Stimulated activated memory B cell treated with anti-CD40 and anti-IgM and Interleukin-4, amounts not matched to agents 10 μg/mL and 1 μg/mL and 100 μg/mL, for 72 hours (primary cell): ENCODE results near the gene TYW5.

Source experiments
- ATAC-seq: fragments of 150-1000 bp; cut with Tn5 transposase; 2 replicates; pipeline ENCODE4 v1.10.0; 2021
- H3K27ac Mint-ChIP-seq: one replicate; pipeline ENCODE4 v1.8.0; 2022; ENCODE audit warnings: mild to moderate bottlenecking, mixed read lengths
- H3K27me3 Mint-ChIP-seq: one replicate; pipeline ENCODE4 v1.8.0; 2022; ENCODE audit warnings: mixed read lengths
- H3K36me3 Mint-ChIP-seq: one replicate; pipeline ENCODE4 v1.8.0; 2022; ENCODE audit warnings: mixed read lengths
- H3K4me1 Mint-ChIP-seq: one replicate; pipeline ENCODE4 v1.8.0; 2022; ENCODE audit warnings: mixed read lengths
- H3K4me3 Mint-ChIP-seq: one replicate; pipeline ENCODE4 v1.8.0; 2022; ENCODE audit warnings: mild to moderate bottlenecking, moderate library complexity, mixed read lengths
- H3K9me3 Mint-ChIP-seq: one replicate; pipeline ENCODE4 v1.8.0; 2022; ENCODE audit warnings: mixed read lengths

The TYW5 gene

DNA sequence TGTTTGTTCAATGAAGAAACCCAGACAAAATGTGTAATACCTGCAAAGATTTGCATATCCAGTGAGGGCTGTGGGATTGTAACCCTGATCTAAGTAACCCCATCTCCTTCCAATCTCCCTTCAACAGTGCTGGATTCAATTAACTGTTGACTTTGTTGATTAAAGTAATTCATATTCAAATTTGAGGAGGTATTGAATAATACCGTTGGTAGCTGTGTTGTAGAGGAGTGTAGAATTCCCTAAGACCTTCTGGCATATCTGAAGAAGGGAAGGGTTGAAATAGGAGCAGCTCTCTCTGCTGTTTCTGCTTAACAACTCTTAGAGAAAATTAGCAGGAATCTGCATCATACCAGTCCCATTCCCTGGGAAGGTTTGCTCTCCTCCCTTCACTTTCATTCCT is 28.2 kb upstream of the TYW5 start:
- ATAC-seq: no peak
- Mint-ChIP-seq H3K36me3 (peaks cover 5% of the 10 kb centered on the region), H3K9me3 (no peaks in the 10 kb centered on the region), H3K27ac (no peak overlapping the region), H3K27me3 (peaks cover 7% of the 10 kb centered on the region), H3K4me3 (no peak overlapping the region), H3K4me1 (peaks cover 4% of the 10 kb centered on the region)

DNA sequence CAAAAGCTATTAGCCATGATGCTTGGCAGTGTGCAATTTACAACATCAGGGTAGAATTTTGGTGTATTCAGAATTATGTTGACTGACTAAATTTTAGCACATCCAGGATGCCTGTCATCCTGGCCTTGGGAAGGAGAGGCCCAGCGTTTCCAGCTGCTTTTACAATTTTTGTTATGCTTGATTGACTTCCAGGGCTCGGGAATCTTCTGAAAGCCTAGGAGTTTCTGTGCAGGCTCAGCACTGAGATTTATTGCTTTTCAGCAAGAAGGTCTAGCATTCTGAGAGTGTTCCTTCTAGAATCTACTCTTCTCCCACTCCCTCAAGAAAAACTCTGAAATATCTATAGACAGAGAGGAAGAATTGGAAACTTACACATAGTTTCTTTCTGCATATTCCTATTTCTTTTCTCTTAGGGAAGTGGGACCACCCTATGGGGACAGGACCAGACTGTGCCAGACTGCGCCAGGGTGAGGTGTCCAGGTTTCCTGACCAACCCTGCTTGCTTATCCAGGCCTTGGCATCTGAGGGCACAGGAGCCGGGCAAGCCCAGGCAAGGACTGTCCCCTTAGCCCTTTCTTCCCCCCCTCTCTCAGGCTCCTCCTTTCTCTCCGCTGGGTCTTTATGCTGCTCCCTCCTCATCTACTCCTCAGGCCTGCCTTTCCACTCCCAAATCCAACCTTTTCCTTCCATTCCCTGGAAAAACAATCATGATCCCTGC is 27.0 kb upstream of the TYW5 start:
- Mint-ChIP-seq H3K27ac (no peak overlapping the region), H3K9me3 (no peaks in the 10 kb centered on the region), H3K36me3 (peaks cover 5% of the 10 kb centered on the region), H3K4me3 (no peak overlapping the region), H3K27me3 (peaks cover 7% of the 10 kb centered on the region), H3K4me1 (peaks cover 4% of the 10 kb centered on the region)
- no peak for ATAC-seq

DNA sequence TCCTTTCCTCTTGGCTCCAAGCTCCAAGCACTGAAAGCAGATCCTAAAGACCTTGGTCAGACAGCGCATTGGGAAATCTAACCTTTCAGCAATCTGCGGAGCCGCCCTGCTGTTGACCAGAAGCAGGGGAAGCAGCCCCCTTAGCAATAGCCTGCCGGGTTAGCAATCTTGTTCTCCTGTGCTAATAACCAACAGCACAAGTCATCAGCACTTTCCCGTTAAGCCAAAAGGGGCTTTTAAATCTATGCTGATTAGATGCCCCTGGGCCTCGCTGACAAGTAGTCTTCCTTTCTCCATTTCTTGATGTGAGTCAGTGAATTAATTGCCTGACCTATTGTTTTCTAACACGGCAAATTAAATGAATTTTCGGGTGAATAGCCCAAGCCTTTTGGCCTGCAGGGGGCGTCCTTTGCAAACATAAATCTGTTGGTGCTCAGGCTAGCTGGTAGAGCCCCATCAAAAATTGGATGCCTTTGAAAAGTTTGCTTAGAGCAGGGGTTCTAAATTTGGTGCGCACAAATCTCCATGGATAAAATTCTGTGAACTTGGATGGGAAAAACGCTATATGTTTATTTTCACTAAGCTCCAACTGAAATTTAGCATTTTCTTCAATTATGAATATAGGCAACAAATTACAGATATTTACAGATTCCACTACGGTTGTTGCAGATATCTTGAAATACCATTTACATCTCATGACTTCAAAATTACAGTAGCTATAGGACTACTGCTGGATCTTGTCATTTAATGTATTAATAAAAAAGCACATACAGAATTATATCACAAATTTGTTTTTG is 24.7 kb upstream of the TYW5 start:
- Mint-ChIP-seq H3K36me3 (peaks cover 13% of the 10 kb centered on the region), H3K4me1 (peaks cover 4% of the 10 kb centered on the region), H3K9me3 (peaks cover 2% of the 10 kb centered on the region), H3K27ac (no peak overlapping the region), H3K27me3 (peaks cover 7% of the 10 kb centered on the region), H3K4me3 (no peak overlapping the region)
- no peak for ATAC-seq

DNA sequence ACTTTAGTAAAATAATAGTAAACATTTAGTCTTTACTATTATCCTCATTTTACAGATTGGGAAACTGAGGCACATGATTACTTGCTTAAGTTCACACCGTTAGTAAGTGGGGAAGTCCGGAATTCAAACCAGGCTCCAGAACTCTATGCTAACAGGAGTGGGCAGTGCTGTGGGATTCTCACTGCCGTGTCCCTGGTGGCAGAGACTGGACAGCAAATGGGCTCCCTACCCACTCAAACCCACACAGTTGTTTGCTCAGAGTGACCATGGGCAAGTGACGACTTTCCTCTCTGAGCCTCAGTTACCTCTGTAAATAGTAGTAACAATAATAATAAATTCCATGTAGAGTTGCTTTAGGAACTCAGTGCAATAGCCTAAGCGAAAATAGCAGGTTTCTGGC is 24.1 kb upstream of the TYW5 start:
- H3K4me1 Mint-ChIP-seq: peaks cover 4% of the 10 kb centered on the region
- peaks cover 2% of the 10 kb centered on the region for H3K9me3 Mint-ChIP-seq
- H3K27ac Mint-ChIP-seq: no peak overlapping the region
- no peak for ATAC-seq
- peaks cover 15% of the 10 kb centered on the region for H3K36me3 Mint-ChIP-seq
- no peak overlapping the region for H3K4me3 Mint-ChIP-seq
- H3K27me3 Mint-ChIP-seq: peaks cover 7% of the 10 kb centered on the region

DNA sequence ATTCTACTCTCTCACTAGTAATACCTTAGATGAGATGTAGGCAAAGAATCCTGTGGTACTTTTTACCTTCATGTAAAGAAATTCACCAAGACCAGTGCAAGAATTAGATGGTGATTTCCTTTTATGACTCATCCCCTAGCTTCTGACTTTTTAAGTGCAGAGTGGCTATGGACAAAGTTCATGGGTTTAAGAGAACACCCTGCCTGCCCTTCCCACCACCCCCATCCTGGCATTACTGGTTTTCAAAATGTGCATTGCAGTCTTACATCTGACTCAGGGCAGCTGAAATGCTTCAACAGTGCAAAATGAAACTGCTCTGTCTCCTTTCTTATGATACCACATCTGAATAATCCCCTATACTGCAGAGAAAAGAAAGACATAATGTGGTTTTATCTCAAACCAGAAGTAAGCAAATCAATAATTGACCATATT is 22.7 kb upstream of the TYW5 start:
- H3K4me3 Mint-ChIP-seq: no peak overlapping the region
- ATAC-seq: peak; percentile 55
- H3K36me3 Mint-ChIP-seq: peaks cover 18% of the 10 kb centered on the region
- H3K27me3 Mint-ChIP-seq: peaks cover 7% of the 10 kb centered on the region
- peaks cover 2% of the 10 kb centered on the region for H3K9me3 Mint-ChIP-seq
- H3K4me1 Mint-ChIP-seq: peaks cover 4% of the 10 kb centered on the region
- H3K27ac Mint-ChIP-seq: no peak overlapping the region

DNA sequence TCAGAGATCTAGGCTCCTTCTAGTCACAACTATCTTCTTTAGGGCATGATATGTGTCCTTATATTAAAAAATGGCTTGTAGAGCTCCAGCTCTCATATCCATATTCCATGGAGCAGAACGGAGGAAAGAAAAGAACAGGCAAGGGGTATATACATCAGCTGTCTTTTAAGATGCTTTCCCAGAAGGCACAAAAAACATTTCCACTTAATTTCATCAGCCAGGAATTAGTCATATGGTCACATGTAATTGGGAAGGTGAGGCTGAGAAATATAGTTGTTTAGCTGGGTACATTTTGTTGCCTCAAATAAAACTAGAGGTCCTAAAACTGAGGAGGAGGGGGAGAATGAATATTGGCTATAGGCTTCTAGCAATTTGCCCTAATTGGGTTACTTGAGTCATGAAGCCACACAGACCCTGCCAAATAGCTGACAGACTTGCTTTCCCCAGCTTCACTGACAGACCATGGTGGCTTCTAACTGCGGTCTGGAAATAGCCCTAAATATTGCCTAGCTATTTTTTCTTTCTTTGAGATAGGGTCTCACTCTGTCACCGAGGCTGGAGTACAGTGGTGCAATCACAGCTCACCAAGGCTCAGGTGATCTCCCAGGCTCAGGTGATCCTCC is 20.1 kb upstream of the TYW5 start:
- Mint-ChIP-seq H3K9me3 (peaks cover 2% of the 10 kb centered on the region), H3K27ac (no peak overlapping the region), H3K36me3 (peaks cover 13% of the 10 kb centered on the region), H3K4me1 (peaks cover 4% of the 10 kb centered on the region), H3K4me3 (no peak overlapping the region), H3K27me3 (no peaks in the 10 kb centered on the region)
- no peak for ATAC-seq

DNA sequence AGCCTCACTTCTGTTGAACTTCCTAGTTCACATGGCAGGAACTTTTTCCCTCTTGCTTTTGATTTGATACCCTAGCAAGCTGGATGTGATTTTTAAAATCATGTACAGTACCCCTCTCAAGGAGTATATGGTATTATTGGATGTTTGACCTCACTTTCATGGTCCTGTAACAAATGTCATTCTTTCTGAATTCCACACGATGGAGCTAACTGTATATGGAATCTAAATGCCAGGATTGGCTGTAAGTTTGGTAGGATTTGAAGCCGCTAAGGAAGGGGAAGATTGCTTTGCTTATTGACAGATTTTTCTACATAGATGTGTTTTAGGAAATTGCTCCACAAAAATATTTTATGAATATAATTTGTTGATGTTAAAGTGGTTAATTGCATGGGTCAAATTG is 18.4 kb upstream of the TYW5 start:
- Mint-ChIP-seq H3K27me3 (no peaks in the 10 kb centered on the region), H3K27ac (no peak overlapping the region)

DNA sequence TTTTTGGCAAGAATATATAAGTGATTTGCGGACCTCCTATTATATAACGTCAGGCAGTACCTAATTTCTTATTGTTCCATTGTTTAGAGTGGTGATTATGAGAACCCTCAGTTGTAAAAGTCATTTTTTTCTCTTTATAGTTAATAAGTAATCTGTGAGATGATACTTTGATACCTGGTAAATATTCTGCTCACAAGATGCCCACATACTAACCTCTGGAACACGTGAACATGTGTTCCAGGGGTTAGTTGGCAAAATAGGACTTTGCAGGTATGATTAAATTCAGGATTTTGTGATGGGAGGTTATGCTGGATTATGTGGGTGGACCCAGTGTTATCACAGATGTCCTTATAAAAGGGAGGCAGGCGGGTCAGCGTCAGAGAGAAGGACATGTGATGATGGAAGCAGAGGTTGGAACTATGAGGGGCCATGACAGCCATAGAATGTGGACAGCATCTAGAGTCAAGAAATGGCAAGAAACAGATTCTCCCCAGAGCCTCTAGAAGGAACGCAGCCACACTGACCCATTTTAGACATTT is 16.9 kb upstream of the TYW5 start:
- no peak for ATAC-seq
- Mint-ChIP-seq H3K4me3 (no peak overlapping the region), H3K27ac (no peak overlapping the region), H3K9me3 (peaks cover 2% of the 10 kb centered on the region), H3K4me1 (no peaks in the 10 kb centered on the region), H3K36me3 (peaks cover 32% of the 10 kb centered on the region), H3K27me3 (no peaks in the 10 kb centered on the region)

More for the DNA sequence above, 18.4 kb upstream of the TYW5 start:
- no peak for ATAC-seq
- no peak overlapping the region for H3K4me3 Mint-ChIP-seq
- H3K9me3 Mint-ChIP-seq: peaks cover 2% of the 10 kb centered on the region
- peaks cover 17% of the 10 kb centered on the region for H3K36me3 Mint-ChIP-seq
- no peaks in the 10 kb centered on the region for H3K4me1 Mint-ChIP-seq

DNA sequence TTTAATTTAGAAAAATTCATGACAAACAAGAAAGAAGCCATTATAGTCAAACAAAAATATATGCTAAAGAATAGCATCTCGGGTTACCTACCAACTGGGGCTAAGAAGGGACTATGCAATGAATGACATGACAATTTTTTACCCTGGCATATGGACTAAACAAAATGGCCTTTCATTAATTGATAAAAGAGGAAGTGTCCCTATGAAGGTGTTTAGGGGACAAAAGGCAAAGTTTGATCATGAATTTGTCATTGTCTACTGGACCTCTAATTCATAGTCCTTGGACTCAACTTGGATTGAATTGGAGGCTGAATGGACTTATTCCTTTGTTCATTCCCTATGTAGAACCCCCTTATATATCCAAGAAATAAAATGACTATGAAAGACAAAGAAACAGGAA is 12.8 kb upstream of the TYW5 start:
- Mint-ChIP-seq H3K4me1 (no peaks in the 10 kb centered on the region), H3K27me3 (no peaks in the 10 kb centered on the region), H3K9me3 (no peaks in the 10 kb centered on the region), H3K4me3 (no peak overlapping the region), H3K27ac (no peak overlapping the region), H3K36me3 (peaks cover 39% of the 10 kb centered on the region)
- no peak for ATAC-seq

DNA sequence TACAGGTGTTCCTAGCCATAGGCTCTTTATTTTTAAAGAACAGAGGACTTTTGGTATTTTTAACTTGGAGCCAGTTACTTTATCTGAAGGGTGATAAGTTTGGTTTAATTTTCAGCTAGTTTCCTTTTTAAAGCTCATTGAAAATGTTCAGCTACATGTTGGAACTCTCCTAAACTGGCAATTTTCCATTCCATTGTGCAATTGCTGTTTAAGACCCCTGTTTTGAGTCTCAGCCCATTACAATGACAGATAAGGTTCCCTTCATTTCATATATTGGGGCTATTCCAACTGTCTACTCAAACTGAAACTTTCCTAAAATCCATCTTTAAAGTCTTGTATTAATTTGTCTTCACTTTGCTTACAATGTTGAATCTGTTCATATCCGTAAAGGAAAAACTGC is 11.7 kb upstream of the TYW5 start:
- ATAC-seq: no peak
- H3K36me3 Mint-ChIP-seq: peaks cover 46% of the 10 kb centered on the region
- no peaks in the 10 kb centered on the region for H3K9me3 Mint-ChIP-seq
- H3K27ac Mint-ChIP-seq: peak overlapping the region; percentile 44
- no peak overlapping the region for H3K4me3 Mint-ChIP-seq
- H3K27me3 Mint-ChIP-seq: no peaks in the 10 kb centered on the region
- no peaks in the 10 kb centered on the region for H3K4me1 Mint-ChIP-seq

DNA sequence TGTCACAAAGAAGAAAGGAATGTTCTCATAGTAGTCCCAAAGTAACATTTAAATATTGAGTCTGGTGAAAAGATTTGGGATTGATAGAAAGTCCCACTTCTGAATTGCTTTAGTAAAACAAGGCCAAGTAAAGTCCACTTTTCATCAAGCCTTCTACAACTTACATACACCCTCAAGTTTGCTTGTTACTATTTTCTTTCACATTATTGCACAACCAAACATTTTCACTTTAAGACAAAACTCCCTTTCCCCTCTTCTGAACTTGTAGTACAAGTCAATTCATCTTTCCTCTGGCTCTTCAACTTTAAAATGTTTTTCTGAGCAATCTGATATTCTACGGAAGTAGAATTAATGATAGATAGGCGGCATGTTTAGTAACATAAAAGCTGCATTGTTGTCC is 11.1 kb upstream of the TYW5 start:
- H3K27ac Mint-ChIP-seq: no peak overlapping the region
- H3K36me3 Mint-ChIP-seq: peaks cover 52% of the 10 kb centered on the region
- ATAC-seq: no peak
- H3K4me3 Mint-ChIP-seq: no peak overlapping the region
- no peaks in the 10 kb centered on the region for H3K27me3 Mint-ChIP-seq
- H3K4me1 Mint-ChIP-seq: no peaks in the 10 kb centered on the region
- H3K9me3 Mint-ChIP-seq: no peaks in the 10 kb centered on the region

DNA sequence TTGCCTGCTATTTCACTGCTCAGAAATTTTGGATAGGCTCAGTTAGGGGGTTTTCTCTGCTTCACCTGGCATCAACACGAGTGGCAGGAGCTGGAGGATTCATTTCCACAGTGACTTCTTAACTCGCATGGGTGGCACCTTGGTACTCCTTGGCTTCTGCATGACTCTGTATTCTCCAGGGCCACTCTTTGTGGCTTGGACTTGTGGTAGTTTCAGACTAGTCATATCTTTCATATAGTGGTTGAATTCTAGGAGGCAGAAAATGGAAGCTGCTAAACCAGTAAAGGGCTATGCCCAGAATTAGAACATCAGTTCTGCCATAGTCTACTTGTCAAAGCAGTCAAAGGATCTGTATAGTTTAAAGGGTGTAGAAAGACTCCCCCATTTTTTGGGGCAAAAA is 6.9 kb upstream of the TYW5 start:
- Mint-ChIP-seq H3K9me3 (no peaks in the 10 kb centered on the region), H3K36me3 (peaks cover 44% of the 10 kb centered on the region), H3K27me3 (no peaks in the 10 kb centered on the region), H3K27ac (no peak overlapping the region), H3K4me1 (peaks cover 13% of the 10 kb centered on the region), H3K4me3 (no peak overlapping the region)
- ATAC-seq: no peak

DNA sequence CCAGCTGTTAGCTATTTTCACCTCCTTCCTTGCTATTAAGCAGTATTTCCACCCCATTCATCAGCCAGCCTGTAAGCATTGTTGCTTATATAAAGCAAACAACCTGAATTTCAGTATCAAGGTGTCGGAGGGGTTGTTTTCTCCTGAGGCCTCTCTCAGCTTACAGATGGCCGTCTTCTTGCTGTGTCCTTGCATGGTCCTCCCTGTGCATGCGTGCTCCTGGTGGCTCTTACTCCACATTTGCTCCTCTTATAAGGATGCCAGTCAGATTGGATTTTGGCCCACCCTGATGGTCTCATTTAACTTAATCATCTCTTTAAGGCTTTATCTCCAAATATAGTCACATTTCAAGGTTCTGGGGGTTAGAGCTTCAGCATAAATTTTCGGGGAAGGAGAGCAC is 2.7 kb upstream of the TYW5 start:
- no peaks in the 10 kb centered on the region for H3K9me3 Mint-ChIP-seq
- H3K27me3 Mint-ChIP-seq: no peaks in the 10 kb centered on the region
- H3K4me3 Mint-ChIP-seq: no peak overlapping the region
- peaks cover 24% of the 10 kb centered on the region for H3K36me3 Mint-ChIP-seq
- H3K4me1 Mint-ChIP-seq: peaks cover 30% of the 10 kb centered on the region
- H3K27ac Mint-ChIP-seq: no peak overlapping the region
- ATAC-seq: no peak

DNA sequence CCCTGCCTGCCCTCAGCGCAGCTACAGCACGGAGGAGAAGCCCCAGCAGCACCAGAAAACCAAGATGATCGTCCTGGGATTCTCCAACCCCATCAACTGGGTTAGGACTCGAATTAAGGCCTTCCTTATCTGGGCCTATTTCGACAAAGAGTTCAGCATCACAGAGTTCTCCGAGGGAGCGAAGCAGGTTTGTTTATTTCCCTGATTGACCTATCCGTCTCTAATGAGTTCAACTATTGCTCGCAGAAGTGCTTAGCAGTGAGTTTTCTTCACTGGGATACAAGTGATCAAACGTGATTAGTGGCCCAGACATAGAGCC is 730 bp upstream of the TYW5 start:
- Mint-ChIP-seq H3K4me1 (peaks cover 45% of the 10 kb centered on the region), H3K36me3 (peaks cover 7% of the 10 kb centered on the region), H3K27ac (peak overlapping the region; percentile 95), H3K9me3 (no peaks in the 10 kb centered on the region), H3K27me3 (no peaks in the 10 kb centered on the region), H3K4me3 (peak overlapping the region; percentile 99)
- ATAC-seq: no peak

DNA sequence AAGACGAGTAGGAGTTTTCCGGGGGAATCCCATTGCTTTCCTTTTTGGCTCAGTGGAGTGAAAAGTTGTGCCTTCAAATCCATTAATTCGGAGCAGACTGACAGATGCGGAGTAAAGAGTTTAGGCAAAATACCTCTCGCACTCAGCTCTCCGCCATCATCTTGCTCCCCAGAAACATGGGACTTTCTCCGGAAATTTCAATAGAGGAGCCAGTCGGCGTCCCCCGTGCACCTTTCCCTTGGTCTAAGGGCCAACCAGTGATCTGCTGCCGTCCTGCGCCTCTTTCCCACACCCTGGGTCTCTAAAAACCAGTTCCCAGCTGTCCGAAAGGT is 318 bp downstream of the TYW5 start:
- ATAC-seq: peak; percentile 69
- H3K27me3 Mint-ChIP-seq: no peaks in the 10 kb centered on the region
- no peaks in the 10 kb centered on the region for H3K9me3 Mint-ChIP-seq
- peaks cover 2% of the 10 kb centered on the region for H3K36me3 Mint-ChIP-seq
- peak overlapping the region; percentile 99 for H3K4me3 Mint-ChIP-seq
- peak overlapping the region; percentile 95 for H3K27ac Mint-ChIP-seq
- H3K4me1 Mint-ChIP-seq: peaks cover 51% of the 10 kb centered on the region

DNA sequence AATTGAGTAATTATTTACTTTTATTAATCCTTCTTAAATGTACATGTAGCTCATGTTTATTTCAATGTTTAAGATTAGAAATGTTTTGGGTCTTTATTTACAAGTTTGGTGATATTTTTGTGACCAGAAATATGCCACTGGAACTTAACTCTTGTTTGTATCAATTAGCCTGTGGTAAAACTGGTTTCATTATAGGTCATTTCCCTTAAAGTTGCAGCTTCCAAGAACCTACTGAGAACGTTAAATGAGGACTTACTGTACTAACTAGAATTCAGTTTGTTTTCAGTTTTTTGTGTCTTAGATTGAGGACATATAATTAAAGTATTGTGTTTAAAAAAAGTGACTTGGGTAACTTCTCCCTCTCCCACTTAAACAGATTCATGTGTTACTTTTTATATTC is 4.3 kb downstream of the TYW5 start:
- Mint-ChIP-seq H3K27ac (no peak overlapping the region), H3K36me3 (no peaks in the 10 kb centered on the region), H3K27me3 (no peaks in the 10 kb centered on the region), H3K4me3 (no peak overlapping the region), H3K4me1 (peaks cover 27% of the 10 kb centered on the region), H3K9me3 (no peaks in the 10 kb centered on the region)
- no peak for ATAC-seq
